DND-41 (cell line): ENCODE measurements around the gene ACTA2.

Source experiments
- CTCF ChIP-seq: IDR thresholded peaks from 2 replicates; pipeline ENCODE4 v1.5.1; 2012; ENCODE audit warnings: borderline replicate concordance, low read length, moderate library complexity, mild to moderate bottlenecking; ENCODE audit not compliant: poor library complexity, severe bottlenecking; ENCODE audit errors: extremely low read depth
- EZH2 ChIP-seq: IDR thresholded peaks from 3 replicates; pipeline ENCODE4 v1.6.1; 2012; ENCODE audit warnings: borderline replicate concordance, low read depth, mild to moderate bottlenecking, moderate library complexity, low read length, inconsistent platforms; ENCODE audit not compliant: severe bottlenecking

- TF ChIP-seq CTCF (no peak), EZH2 (no peak)
Measured at GRCh38 chr10:88927416-88927690, 25.2 kb downstream of the ACTA2 start.
